Breast epithelium (tissue), 3 donors: Measurements from ENCODE around the gene MYNN.

ENCODE experiments used
- POLR2AphosphoS5 ChIP-seq, 3 donors: sonication (generic); formaldehyde crosslinking; IDR thresholded peaks; one replicate each; pipeline ENCODE4 v1.6.1; 2017; ENCODE audit warnings: antibody characterized with exemption in 3 of 3
- TF ChIP-seq, protein P1 (sequence below), 3 donors: fragments of 450-650 bp; IDR thresholded peaks; one replicate each; pipeline ENCODE4 v1.5.1; 2016 to 2017; ENCODE audit warnings: antibody characterized with exemption in 3 of 3, mild to moderate bottlenecking in 3 of 3, moderate library complexity in 3 of 3

GRCh38 chr3:169836942-169837275 lies 63.7 kb downstream of the MYNN start:
- no peak for TF ChIP-seq POLR2AphosphoS5 (IDR thresholded peaks at IDR 0.05)
- TF ChIP-seq, protein P1, sequence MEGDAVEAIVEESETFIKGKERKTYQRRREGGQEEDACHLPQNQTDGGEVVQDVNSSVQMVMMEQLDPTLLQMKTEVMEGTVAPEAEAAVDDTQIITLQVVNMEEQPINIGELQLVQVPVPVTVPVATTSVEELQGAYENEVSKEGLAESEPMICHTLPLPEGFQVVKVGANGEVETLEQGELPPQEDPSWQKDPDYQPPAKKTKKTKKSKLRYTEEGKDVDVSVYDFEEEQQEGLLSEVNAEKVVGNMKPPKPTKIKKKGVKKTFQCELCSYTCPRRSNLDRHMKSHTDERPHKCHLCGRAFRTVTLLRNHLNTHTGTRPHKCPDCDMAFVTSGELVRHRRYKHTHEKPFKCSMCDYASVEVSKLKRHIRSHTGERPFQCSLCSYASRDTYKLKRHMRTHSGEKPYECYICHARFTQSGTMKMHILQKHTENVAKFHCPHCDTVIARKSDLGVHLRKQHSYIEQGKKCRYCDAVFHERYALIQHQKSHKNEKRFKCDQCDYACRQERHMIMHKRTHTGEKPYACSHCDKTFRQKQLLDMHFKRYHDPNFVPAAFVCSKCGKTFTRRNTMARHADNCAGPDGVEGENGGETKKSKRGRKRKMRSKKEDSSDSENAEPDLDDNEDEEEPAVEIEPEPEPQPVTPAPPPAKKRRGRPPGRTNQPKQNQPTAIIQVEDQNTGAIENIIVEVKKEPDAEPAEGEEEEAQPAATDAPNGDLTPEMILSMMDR (IDR thresholded peaks at IDR 0.05): no peak
